ENCODE data around the gene NVL. TPM values are rescaled to one million over a fixed set of nuclear protein-coding genes. Genes with fewer than 3 reads are reported as not detected.

The NVL gene
- total and polyA plus RNA-seq, 2 donors (not counting 3 experiments of a cell fraction or from before 2014, with no cell fraction given), result 16.7 to 30.3 TPM

DNA sequence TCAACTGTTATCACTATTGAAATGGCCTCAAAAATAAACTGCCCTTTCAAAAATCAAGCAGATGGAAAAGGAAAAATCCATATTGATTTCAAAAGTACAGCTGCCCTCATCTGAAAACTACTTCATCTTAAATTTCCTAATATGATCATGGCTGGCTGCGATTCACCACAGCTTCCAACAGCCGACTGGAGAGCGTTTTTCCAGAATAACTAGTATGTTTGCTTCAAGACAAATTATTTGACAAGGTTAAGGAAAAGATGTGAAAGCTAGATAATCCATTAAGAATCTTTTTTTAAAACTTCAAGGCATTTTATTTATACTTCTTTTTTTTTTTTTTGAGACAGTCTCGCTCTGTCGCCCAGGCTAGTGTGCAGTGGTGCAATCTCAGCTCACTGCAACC, 151.1 kb downstream of the NVL start:
- TF ChIP-seq MYC (IDR thresholded peaks at IDR 0.05; ENCODE audit: low read depth, low read length) (no peak), MAX (IDR thresholded peaks at IDR 0.05; ENCODE audit: insufficient read depth, insufficient read length) (no peak), EZH2 (IDR thresholded peaks at IDR 0.05; ENCODE audit: borderline replicate concordance, low read depth, low read length, severe bottlenecking) (no peak), JUN (IDR thresholded peaks at IDR 0.05; ENCODE audit: borderline replicate concordance, insufficient read depth, insufficient read length, low read depth) (no peak), GATA2 (IDR thresholded peaks at IDR 0.05; ENCODE audit: insufficient read depth, insufficient read length, low read depth, low read length) (no peak), POLR2A (IDR thresholded peaks at IDR 0.05; ENCODE audit: low read depth, low read length) (no peak), POLR2AphosphoS5 (IDR thresholded peaks at IDR 0.05; ENCODE audit: insufficient read depth, low read depth, low read length) (no peak), FOS (IDR thresholded peaks at IDR 0.05; ENCODE audit: borderline replicate concordance, insufficient read depth, low read length) (no peak)
- TF ChIP-seq, protein P1, sequence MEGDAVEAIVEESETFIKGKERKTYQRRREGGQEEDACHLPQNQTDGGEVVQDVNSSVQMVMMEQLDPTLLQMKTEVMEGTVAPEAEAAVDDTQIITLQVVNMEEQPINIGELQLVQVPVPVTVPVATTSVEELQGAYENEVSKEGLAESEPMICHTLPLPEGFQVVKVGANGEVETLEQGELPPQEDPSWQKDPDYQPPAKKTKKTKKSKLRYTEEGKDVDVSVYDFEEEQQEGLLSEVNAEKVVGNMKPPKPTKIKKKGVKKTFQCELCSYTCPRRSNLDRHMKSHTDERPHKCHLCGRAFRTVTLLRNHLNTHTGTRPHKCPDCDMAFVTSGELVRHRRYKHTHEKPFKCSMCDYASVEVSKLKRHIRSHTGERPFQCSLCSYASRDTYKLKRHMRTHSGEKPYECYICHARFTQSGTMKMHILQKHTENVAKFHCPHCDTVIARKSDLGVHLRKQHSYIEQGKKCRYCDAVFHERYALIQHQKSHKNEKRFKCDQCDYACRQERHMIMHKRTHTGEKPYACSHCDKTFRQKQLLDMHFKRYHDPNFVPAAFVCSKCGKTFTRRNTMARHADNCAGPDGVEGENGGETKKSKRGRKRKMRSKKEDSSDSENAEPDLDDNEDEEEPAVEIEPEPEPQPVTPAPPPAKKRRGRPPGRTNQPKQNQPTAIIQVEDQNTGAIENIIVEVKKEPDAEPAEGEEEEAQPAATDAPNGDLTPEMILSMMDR (IDR thresholded peaks at IDR 0.05; ENCODE audit: extremely low read depth in 1 of 2, insufficient read depth in 1 of 2, low read depth in 1 of 2, low read length in 2 of 2), result no peak
- Histone ChIP-seq H3K36me3 (ENCODE audit: control insufficient read depth in 2 of 2, extremely low read depth in 1 of 2, insufficient read depth in 2 of 2, low read length in 2 of 2) (no peaks in the 10 kb centered on the region), H3K9ac (replicated peaks; ENCODE audit: extremely low read depth, insufficient read depth, low read length) (no peak overlapping the region), H3K9me3 (replicated peaks; ENCODE audit: control insufficient read depth, insufficient read depth, low read length) (no peaks in the 10 kb centered on the region), H3K4me3 (replicated peaks in 1 of 3; ENCODE audit: insufficient read depth in 1 of 3, low read depth in 1 of 3, low read length in 3 of 3) (no peak overlapping the region), H3K4me2 (ENCODE audit: insufficient read depth, low read length) (no peak overlapping the region), H4K20me1 (replicated peaks; ENCODE audit: control insufficient read depth, extremely low read depth, insufficient read depth, low read length) (no peaks in the 10 kb centered on the region), H3K27me3 (ENCODE audit: control insufficient read depth in 2 of 2, insufficient read depth in 2 of 2, low read length in 2 of 2) (no peaks in the 10 kb centered on the region), H3K79me2 (ENCODE audit: control insufficient read depth, insufficient read depth, low read length) (peaks cover 6% of the 10 kb centered on the region), H3K27ac (ENCODE audit: insufficient read depth, low read depth, low read length) (no peak overlapping the region), H3K4me1 (ENCODE audit: control insufficient read depth, extremely low read depth, insufficient read depth, low read length) (peaks cover 5% of the 10 kb centered on the region), H3K9me1 (replicated peaks; ENCODE audit: control insufficient read depth, extremely low read depth, insufficient read depth, low read length) (no peaks in the 10 kb centered on the region), H2AFZ (ENCODE audit: low read depth, low read length) (no peak overlapping the region)
- ChIA-PET POLR2A (no interaction called here), CTCF (interaction anchor here (1.1 to 1.9 kb wide), 2 partner anchors 10 to 26 kb away, joined by 5 to 6 read pairs; no protein-coding TSS in a partner anchor)
- intact Hi-C loops (cut with micrococcal nuclease), result no loop called here
- dilution Hi-C loops (cut with MboI; ENCODE audit: extremely low pct_ligation_motif_present, low sequenced_read_pairs), result no loop called here
- no TSS peak for BruUV-seq (replicated peaks)
- FAIRE-seq (no peak), DNase-seq (ENCODE audit: low read depth, low spot score) (no peak)

Measured in endothelial cell of umbilical vein (primary cell).